Measurements from ENCODE around the gene LIPK.
A peak's percentile ranks its signal among the peaks of the same experiment; 100 is the strongest.

The LIPK gene

GRCh38 chr10:88786032-88786770 lies 80.2 kb downstream of the LIPK start:
- no peak for DNase-seq (ENCODE audit: low read depth)

- DNase-seq (ENCODE audit: low read depth), result no peak
Observed at GRCh38 chr10:88787463-88787862, 81.4 kb downstream of the LIPK start.

- no peak for DNase-seq (ENCODE audit: low read depth)
Observed at GRCh38 chr10:88788924-88789323, 82.9 kb downstream of the LIPK start.

DNA sequence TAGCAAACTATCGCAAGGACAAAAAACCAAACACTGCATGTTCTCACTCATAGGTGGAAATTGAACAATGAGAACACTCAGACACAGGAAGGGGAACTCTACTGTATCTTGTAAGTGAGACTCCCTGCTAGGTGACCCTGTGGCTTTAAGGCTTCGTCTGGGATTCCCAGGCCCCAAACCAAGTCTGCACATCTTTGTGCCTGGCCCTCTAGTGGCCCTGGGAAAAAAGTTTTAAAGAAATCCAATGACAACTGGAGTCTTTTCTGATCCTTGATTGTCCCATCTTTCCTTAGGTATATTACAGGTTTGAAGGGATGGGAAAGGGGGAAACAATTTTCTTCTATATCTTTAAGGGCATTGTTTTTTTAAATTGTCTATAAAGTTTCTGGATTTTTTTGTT lies 85.9 kb downstream of the LIPK start:
- no peak for DNase-seq (ENCODE audit: low read depth)

- peak; percentile 71 for DNase-seq (ENCODE audit: low read depth)
Observed at GRCh38 chr10:88792661-88793060, 86.6 kb downstream of the LIPK start.

DNA sequence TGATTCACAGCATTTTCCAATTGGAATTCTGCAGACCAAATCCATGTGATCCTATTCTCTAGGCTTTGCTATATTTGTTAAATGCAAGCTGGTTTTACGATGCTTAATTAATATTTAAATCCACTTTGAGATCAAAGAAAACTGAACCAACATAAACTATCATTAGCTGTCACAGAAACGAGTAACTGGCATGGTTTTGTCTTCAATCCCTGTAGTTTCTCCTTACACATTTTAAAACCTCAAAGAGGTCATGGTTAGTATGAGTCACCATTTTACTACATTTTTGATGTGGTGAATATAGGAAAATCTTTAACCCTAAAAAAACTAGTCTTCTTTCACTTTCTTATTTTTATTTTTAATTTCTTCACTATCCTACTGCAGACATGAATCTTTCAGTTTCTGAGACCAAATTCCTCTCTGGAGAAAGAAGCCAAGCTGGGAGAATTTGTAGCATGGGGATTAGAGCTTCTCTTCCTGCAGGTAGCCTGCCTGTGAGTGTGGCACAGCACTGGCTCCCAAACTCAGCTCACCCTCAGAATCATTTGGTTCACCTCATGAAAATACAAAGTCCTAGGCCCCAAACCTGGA lies 87.8 kb downstream of the LIPK start:
- peak; percentile 38 for DNase-seq (ENCODE audit: low read depth)

GRCh38 chr10:88794731-88795130 lies 88.7 kb downstream of the LIPK start:
- DNase-seq (ENCODE audit: low read depth), result peak; percentile 89

DNA sequence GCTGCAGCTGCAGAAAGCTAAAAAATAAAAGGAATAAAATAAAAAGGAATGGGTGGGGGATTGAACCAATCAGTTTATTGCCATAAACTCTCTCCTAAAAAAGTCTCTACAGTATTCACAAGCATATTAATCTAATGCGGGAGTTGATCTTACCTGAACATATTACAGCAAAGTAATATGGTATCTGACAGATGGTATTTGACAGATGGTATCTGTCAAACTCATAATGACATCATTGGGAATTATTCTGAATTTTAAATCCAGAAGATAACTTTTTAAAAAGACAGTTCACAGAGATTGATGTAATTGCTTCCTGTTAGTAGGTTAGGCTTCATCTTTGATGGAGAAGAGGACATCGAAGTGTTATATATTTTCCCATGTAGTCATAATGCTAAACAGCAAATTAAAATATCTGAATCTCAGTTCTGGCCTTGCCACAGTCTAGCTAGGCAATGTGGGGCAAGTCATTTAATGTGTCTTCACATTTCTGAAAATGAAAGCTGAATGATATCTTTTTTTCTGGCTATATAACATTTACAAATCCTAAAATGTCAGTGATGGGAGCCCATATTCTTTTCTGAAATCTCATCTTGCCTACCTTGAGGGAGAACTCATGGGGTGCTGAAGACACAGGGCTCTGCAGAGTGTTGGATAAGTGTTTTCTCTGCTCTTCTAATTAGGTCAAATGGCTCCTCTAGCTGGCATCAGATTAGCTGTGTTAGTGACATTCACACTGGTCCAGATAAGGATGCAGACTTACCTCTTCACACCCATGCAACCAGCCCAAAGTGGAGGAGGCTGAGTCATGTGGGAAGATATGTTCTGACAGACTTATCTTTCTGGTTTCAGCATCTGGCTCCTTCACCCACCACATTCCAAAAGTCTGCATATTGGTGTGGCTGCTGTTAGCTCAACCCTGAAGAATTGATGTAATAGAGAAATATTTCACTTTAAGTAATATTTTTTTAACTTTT lies 94.4 kb downstream of the LIPK start:
- no peak for DNase-seq (ENCODE audit: low read depth)
